AG09319 (cell line): ENCODE measurements around the gene BRME1.

Source experiments
- DNase-seq: peaks from one replicate; pipeline ENCODE4 v3.0.0-alpha.2; 2010; ENCODE audit warnings: low read depth; ENCODE audit errors: extremely low read depth
- CTCF ChIP-seq: IDR thresholded peaks from 2 replicates; pipeline ENCODE4 v1.5.1; 2011; ENCODE audit warnings: low read depth, mild to moderate bottlenecking, inconsistent platforms, low read length, moderate library complexity

BRME1 gene

GRCh38 chr19:13932911-13933393 is 27.0 kb upstream of the BRME1 start:
- DNase-seq, result no peak
- no peak for TF ChIP-seq CTCF

GRCh38 chr19:13932149-13932637 is 26.3 kb upstream of the BRME1 start:
- no peak for DNase-seq
- no peak for TF ChIP-seq CTCF

GRCh38 chr19:13931391-13932148 is 25.7 kb upstream of the BRME1 start:
- no peak for TF ChIP-seq CTCF
- no peak for DNase-seq

- no peak for TF ChIP-seq CTCF
- no peak for DNase-seq
These were observed 24.5 kb upstream of the BRME1 start for GRCh38 chr19:13930402-13930801.

- no peak for TF ChIP-seq CTCF
- no peak for DNase-seq
These were observed 24.0 kb upstream of the BRME1 start for GRCh38 chr19:13929956-13930355.

- TF ChIP-seq CTCF, result no peak
- DNase-seq, result no peak
These were observed 23.4 kb upstream of the BRME1 start for GRCh38 chr19:13929340-13929739.

GRCh38 chr19:13926715-13927114 is 20.8 kb upstream of the BRME1 start:
- DNase-seq, result no peak

More at GRCh38 chr19:13926715-13927114, 20.8 kb upstream of the BRME1 start:
- TF ChIP-seq CTCF, result no peak
